Panc1 (cell line): Measurements from ENCODE around the gene RALGPS2.

Experiments used
- CTCF ChIP-seq: fragments of 450-650 bp; IDR thresholded peaks from 2 replicates; pipeline ENCODE4 v1.5.1; 2017; ENCODE audit warnings: mild to moderate bottlenecking
- POLR2AphosphoS5 ChIP-seq: IDR thresholded peaks from 2 replicates; pipeline ENCODE4 v1.6.1; 2012; ENCODE audit warnings: mild to moderate bottlenecking, low read depth, low read length, moderate library complexity
- SIN3A ChIP-seq: IDR thresholded peaks from 2 replicates; pipeline ENCODE4 v1.6.1; 2012; ENCODE audit warnings: low read depth, mild to moderate bottlenecking, low read length, moderate library complexity, borderline replicate concordance; ENCODE audit not compliant: insufficient read depth

GRCh38 chr1:178847396-178847849, 122.4 kb downstream of the RALGPS2 start:
- TF ChIP-seq POLR2AphosphoS5 (no peak), CTCF (no peak), SIN3A (no peak)
